ENCODE results near the gene ZNF90. TPM values are rescaled to one million over a fixed set of nuclear protein-coding genes. Genes with fewer than 3 reads are reported as not detected.
"Not testable (repeated sequence)": the region's sequence is repeated elsewhere in the genome, so short reads cannot be mapped to it uniquely, and the experiment has no call there.

ZNF90 gene
- total and polyA plus RNA-seq, 2 of the 4 experiments (the other 2 are of a cell fraction), result 0.36 to 0.38 TPM

GRCh38 chr19:20045742-20046141 lies 32.1 kb upstream of the ZNF90 start:
- H2AK9ac ChIP-seq (replicated peaks; ENCODE audit: low read depth, low read length, poor library complexity); H4K5ac ChIP-seq (ENCODE audit: low read depth, low read length); H3K4ac ChIP-seq (ENCODE audit: low read depth, low read length); H3K9ac ChIP-seq (ENCODE audit: low read depth, low read length); H2AFZ ChIP-seq (replicated peaks; ENCODE audit: low read length, poor library complexity); H2BK15ac ChIP-seq (ENCODE audit: low read depth, low read length); H3K18ac ChIP-seq (ENCODE audit: low read depth, low read length); H2BK5ac ChIP-seq (ENCODE audit: low read depth, low read length, poor library complexity, severe bottlenecking); H3K79me1 ChIP-seq (ENCODE audit: low read depth in 1 of 2, low read length in 2 of 2); H3K4me1 ChIP-seq (ENCODE audit: control insufficient read depth, insufficient read depth, low read length); H2BK120ac ChIP-seq (ENCODE audit: low read depth, low read length); H3K56ac ChIP-seq (ENCODE audit: extremely low read depth, insufficient read depth, low read length); H4K8ac ChIP-seq (ENCODE audit: low read depth in 2 of 2, low read length in 2 of 2); H3K9me3 ChIP-seq (ENCODE audit: control insufficient read depth, insufficient read depth, low read length); H3K9me1 ChIP-seq (ENCODE audit: insufficient read depth, low read length); dilution Hi-C loops (cut with HindIII; ENCODE audit: low sequenced_read_pairs, unreplicated experiment); DNase-seq; H3K4me3 ChIP-seq (ENCODE audit: insufficient read depth, low read depth, low read length); intact Hi-C loops (cut with micrococcal nuclease); POLR2A ChIA-PET (ENCODE audit: unreplicated experiment); in situ Hi-C loops (cut with MboI; ENCODE audit: low sequenced_read_pairs); H3K27ac ChIP-seq (ENCODE audit: insufficient read depth, low read length); H4K91ac ChIP-seq (ENCODE audit: insufficient read depth, low read depth, low read length); H3K14ac ChIP-seq (replicated peaks; ENCODE audit: low read depth, low read length); H4K20me1 ChIP-seq (ENCODE audit: insufficient read depth, low read length); H3K4me2 ChIP-seq (ENCODE audit: low read depth, low read length); H3K36me3 ChIP-seq (ENCODE audit: control insufficient read depth, insufficient read depth, low read length); H3K23ac ChIP-seq (ENCODE audit: low read depth, low read length); H2AK5ac ChIP-seq (ENCODE audit: low read depth, low read length); ATAC-seq (ENCODE audit: low read depth); H3K27me3 ChIP-seq (ENCODE audit: control insufficient read depth, insufficient read depth, low read length); H2BK20ac ChIP-seq (ENCODE audit: low read depth, low read length); BruUV-seq (replicated peaks); CTCF ChIA-PET: not testable (repeated sequence)
- no CpG with 5 or more reads among the region's 5 CpGs for WGBS, 2 experiments (ENCODE audit: extremely low coverage in 2 of 2, insufficient read length in 1 of 2)
